Left cardiac atrium (tissue), 4 donors: ENCODE results near the gene BRMS1. TPM values are rescaled to one million over a fixed set of nuclear protein-coding genes. Genes with fewer than 3 reads are reported as not detected.
"Not testable (repeated sequence)": the region's sequence is repeated elsewhere in the genome, so short reads cannot be mapped to it uniquely, and the experiment has no call there.

ENCODE experiments used
- ATAC-seq, 2 donors: fragments of 200-7000 bp; cut with Tn5 transposase; one replicate each; pipeline ENCODE4 v1.9.1; 2020; ENCODE audit warnings: mild to moderate bottlenecking in 2 of 2, moderate library complexity in 2 of 2
- DNase-seq: peaks from one replicate; pipeline ENCODE4 v3.0.0-alpha.2; 2020
- intact Hi-C, 2 donors: fragments of 100-400 bp; cut with DNase I; formaldehyde crosslinking; loops; one replicate each; pipeline versions ENCODE4 v1.14.1 to v1.15.1; 2022 to 2023
- total RNA-seq, 2 donors: library from RNA; stranded (reverse); fragmentation: NEBNext Ultra II Directional; extraction: Animal tissue kit (Norgen Biotek cat#: 25700); gene quantifications; one replicate each; pipeline ENCODE4 v1.2.1, GENCODE V29; 2021
- donor health status: DM: no; HTN: yes; CAD: no.
- donor health status: DM: no; HTN: yes; CAD: no; lungs with severe emphysema.
- donor health status: DM: yes; HTN: yes; CAD: no.
- donor health status: Dilated cardiomyopathy.

BRMS1 gene
- total RNA-seq, 2 donors from 2014 or later = 14.9 to 19.3 TPM

GRCh38 chr11:66314561-66315497 is 30.1 kb downstream of the BRMS1 start:
- ATAC-seq (no peak), DNase-seq (no peak)
- intact Hi-C loops = loop anchor here in 1 of 2 donors (5.0 kb wide), 1 partner anchor 72 kb away; no protein-coding TSS in a partner anchor

- ATAC-seq = no peak
- intact Hi-C loops = loop anchor here in 1 of 2 donors (5.0 kb wide), 1 partner anchor 73 kb away; no protein-coding TSS in a partner anchor
- DNase-seq = no peak
Observed at GRCh38 chr11:66314186-66314501, 30.8 kb downstream of the BRMS1 start.

- ATAC-seq = no peak
- peak; percentile 39 for DNase-seq
- intact Hi-C loops = loop anchor here in 1 of 2 donors (5.0 kb wide), 1 partner anchor 74 kb away; no protein-coding TSS in a partner anchor
Observed at GRCh38 chr11:66313321-66314185, 31.4 kb downstream of the BRMS1 start.

- peak; percentile 82 to 90 for ATAC-seq
- intact Hi-C loops = loop anchor here in 1 of 2 donors (1.0 to 5.0 kb wide), 2 partner anchors 16 to 75 kb away; no protein-coding TSS in a partner anchor
- DNase-seq = peak; percentile 99
Observed at GRCh38 chr11:66312549-66313320, 32.2 kb downstream of the BRMS1 start.

GRCh38 chr11:66311965-66312548 is 32.8 kb downstream of the BRMS1 start:
- ATAC-seq (peak; percentile 79 to 86), DNase-seq (peak; percentile 94)
- intact Hi-C loops = loop anchor here in 1 of 2 donors (1.0 to 5.0 kb wide), 2 partner anchors 16 to 75 kb away; no protein-coding TSS in a partner anchor

- intact Hi-C loops = loop anchor here in 1 of 2 donors (5.0 kb wide), 1 partner anchor 76 kb away; no protein-coding TSS in a partner anchor
- ATAC-seq = no peak
- no peak for DNase-seq
Observed at GRCh38 chr11:66311470-66311964, 33.4 kb downstream of the BRMS1 start.

- not testable (repeated sequence) for ATAC-seq, DNase-seq
- intact Hi-C loops = loop anchor here in 1 of 2 donors (5.0 kb wide), 1 partner anchor 76 kb away; no protein-coding TSS in a partner anchor
Observed at GRCh38 chr11:66310803-66311440, 34.0 kb downstream of the BRMS1 start.

GRCh38 chr11:66310324-66310723 is 34.6 kb downstream of the BRMS1 start:
- intact Hi-C loops = loop anchor here in 1 of 2 donors (5.0 kb wide), 1 partner anchor 77 kb away; no protein-coding TSS in a partner anchor
- no peak for ATAC-seq
- DNase-seq = no peak

- DNase-seq (no peak), ATAC-seq (no peak)
- intact Hi-C loops = no loop called here
Observed at GRCh38 chr11:66309475-66309874, 35.4 kb downstream of the BRMS1 start.

GRCh38 chr11:66302656-66303055 is 42.2 kb downstream of the BRMS1 start:
- ATAC-seq = no peak
- intact Hi-C loops = no loop called here

GRCh38 chr11:66299186-66299585 is 45.7 kb downstream of the BRMS1 start:
- intact Hi-C loops = no loop called here
- ATAC-seq (peak in 1 of 2 donors; percentile 41), DNase-seq (no peak)

More at GRCh38 chr11:66302656-66303055, 42.2 kb downstream of the BRMS1 start:
- no peak for DNase-seq

GRCh38 chr11:66297610-66298009 is 47.3 kb downstream of the BRMS1 start:
- ATAC-seq = no peak
- intact Hi-C loops = no loop called here
- no peak for DNase-seq

GRCh38 chr11:66294626-66295620 is 50.0 kb downstream of the BRMS1 start:
- ATAC-seq = no peak
- no peak for DNase-seq
- intact Hi-C loops = no loop called here

GRCh38 chr11:66293777-66294625 is 50.9 kb downstream of the BRMS1 start:
- DNase-seq = no peak
- no peak for ATAC-seq
- intact Hi-C loops = no loop called here

GRCh38 chr11:66293352-66293751 is 51.6 kb downstream of the BRMS1 start:
- intact Hi-C loops = no loop called here
- no peak for ATAC-seq
- DNase-seq = no peak
